ENCODE results near the gene PRSS57. TPM values are rescaled to one million over a fixed set of nuclear protein-coding genes. Genes with fewer than 3 reads are reported as not detected.
A peak's percentile ranks its signal among the peaks of the same experiment; 100 is the strongest.

The PRSS57 gene
- total and polyA plus RNA-seq, 2 donors from 2014 or later: not detected

DNA sequence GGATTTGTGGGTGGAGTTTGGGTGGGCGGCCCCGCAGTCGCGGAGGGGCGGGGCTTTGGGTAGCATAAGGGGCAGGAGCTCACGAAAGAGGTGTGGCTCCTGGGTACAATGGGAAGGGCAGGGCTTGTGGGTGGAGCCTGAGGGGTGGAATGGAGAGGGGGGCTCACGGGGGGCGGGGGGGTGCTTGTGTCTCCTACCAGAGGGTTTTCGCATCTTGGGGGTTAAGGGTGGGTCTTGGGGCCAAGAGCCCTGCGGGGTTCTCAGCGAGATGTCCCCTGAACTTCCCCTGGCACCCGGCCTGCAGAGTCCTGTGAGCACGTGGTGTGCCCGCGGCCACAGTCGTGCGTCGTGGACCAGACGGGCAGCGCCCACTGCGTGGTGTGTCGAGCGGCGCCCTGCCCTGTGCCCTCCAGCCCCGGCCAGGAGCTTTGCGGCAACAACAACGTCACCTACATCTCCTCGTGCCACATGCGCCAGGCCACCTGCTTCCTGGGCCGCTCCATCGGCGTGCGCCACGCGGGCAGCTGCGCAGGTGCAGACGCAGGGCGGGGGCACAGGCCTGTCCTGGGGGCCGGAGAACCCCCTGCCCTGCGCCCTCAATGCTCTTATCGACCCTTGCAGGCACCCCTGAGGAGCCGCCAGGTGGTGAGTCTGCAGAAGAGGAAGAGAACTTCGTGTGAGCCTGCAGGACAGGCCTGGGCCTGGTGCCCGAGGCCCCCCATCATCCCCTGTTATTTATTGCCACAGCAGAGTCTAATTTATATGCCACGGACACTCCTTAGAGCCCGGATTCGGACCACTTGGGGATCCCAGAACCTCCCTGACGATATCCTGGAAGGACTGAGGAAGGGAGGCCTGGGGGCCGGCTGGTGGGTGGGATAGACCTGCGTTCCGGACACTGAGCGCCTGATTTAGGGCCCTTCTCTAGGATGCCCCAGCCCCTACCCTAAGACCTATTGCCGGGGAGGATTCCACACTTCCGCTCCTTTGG, 13.9 kb downstream of the PRSS57 start:
- TF ChIP-seq, protein P1, sequence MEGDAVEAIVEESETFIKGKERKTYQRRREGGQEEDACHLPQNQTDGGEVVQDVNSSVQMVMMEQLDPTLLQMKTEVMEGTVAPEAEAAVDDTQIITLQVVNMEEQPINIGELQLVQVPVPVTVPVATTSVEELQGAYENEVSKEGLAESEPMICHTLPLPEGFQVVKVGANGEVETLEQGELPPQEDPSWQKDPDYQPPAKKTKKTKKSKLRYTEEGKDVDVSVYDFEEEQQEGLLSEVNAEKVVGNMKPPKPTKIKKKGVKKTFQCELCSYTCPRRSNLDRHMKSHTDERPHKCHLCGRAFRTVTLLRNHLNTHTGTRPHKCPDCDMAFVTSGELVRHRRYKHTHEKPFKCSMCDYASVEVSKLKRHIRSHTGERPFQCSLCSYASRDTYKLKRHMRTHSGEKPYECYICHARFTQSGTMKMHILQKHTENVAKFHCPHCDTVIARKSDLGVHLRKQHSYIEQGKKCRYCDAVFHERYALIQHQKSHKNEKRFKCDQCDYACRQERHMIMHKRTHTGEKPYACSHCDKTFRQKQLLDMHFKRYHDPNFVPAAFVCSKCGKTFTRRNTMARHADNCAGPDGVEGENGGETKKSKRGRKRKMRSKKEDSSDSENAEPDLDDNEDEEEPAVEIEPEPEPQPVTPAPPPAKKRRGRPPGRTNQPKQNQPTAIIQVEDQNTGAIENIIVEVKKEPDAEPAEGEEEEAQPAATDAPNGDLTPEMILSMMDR (IDR thresholded peaks at IDR 0.05; ENCODE audit: borderline replicate concordance, extremely low read depth, insufficient read depth): no peak
- no peaks in the 10 kb centered on the region for H3K9me3 ChIP-seq (ENCODE audit: control insufficient read depth in 2 of 3, insufficient read depth in 1 of 3, low read length in 3 of 3)
- peak in 2 of 5 donors; percentile 72 to 90 for DNase-seq
- H3K4me3 ChIP-seq (ENCODE audit: low read length in 3 of 3): peak overlapping the region in 2 of 3 donors; percentile 65 to 73
- no peaks in the 10 kb centered on the region for H3K27me3 ChIP-seq (ENCODE audit: control insufficient read depth, insufficient read depth, low read length)
- no peak for FAIRE-seq
- H3K27ac ChIP-seq (ENCODE audit: low read depth in 2 of 2, low read length in 2 of 2): peak overlapping the region; percentile 86 to 87
- H3K4me1 ChIP-seq (ENCODE audit: control insufficient read depth in 2 of 3, insufficient read depth in 2 of 3, low read depth in 1 of 3, low read length in 3 of 3): peaks cover 0 to 13% (median 0%) of the 10 kb centered on the region in 3 donors
- intact Hi-C loops (cut with DNase I): no loop called here
- H3K36me3 ChIP-seq (ENCODE audit: control insufficient read depth in 2 of 3, insufficient read depth in 3 of 3, low read length in 3 of 3): no peaks in the 10 kb centered on the region
- H3K9ac ChIP-seq (ENCODE audit: low read length in 3 of 3): no peak overlapping the region

- FAIRE-seq: no peak
These were observed 14.8 kb downstream of the PRSS57 start for GRCh38 chr19:680287-681028.

DNA sequence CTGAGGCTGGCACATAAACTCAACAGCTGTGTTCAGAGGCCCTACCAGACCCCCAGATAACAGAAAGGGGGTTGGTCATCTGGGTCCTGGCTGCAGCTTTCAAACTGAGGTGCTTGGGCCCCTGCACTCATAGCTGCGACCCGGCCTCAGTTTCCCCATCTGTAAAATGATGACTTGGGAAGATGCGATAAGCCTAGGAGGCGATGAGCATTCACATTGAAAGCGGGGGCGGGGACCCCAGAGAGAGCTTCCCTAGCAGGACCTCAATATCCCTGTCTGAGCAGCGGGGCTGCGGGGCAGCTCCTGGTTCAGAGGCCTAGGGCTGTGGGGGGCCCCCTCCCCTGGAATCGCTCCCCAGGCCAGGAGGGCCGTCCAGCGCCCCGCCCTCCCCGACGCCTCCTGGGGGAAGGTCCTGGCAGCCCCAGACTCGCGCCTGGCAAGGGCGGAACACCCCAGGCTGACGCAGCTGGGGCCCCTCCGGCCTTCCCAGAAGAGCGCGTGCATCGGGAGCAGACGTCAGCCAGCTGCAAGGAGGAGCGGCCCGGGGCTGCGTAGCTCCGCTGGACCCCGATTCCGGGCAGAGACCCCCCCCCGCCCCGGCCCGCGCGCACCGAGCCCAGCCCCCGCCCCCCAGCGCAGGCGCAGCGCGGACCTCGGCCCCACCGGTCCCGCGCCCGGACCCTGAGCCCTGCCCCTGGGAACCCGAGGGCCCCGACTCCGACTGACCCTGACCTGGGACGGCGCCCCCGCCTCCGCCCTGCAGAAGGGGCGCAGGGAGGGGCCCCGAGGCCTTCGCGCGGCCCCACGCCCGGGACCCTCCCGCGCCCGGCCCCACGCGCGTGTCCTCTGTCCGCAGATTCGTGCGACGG, 15.6 kb downstream of the PRSS57 start:
- DNase-seq: peak; percentile 64 to 93 (median 88)
- no peak for FAIRE-seq
- Histone ChIP-seq H3K27me3 (ENCODE audit: control insufficient read depth, insufficient read depth, low read length) (no peaks in the 10 kb centered on the region), H3K27ac (ENCODE audit: low read depth in 2 of 2, low read length in 2 of 2) (peak overlapping the region; percentile 85 to 86), H3K4me1 (ENCODE audit: control insufficient read depth in 2 of 3, insufficient read depth in 2 of 3, low read depth in 1 of 3, low read length in 3 of 3) (peaks cover 0 to 19% (median 0%) of the 10 kb centered on the region in 3 donors), H3K36me3 (ENCODE audit: control insufficient read depth in 2 of 3, insufficient read depth in 3 of 3, low read length in 3 of 3) (no peaks in the 10 kb centered on the region), H3K9me3 (ENCODE audit: control insufficient read depth in 2 of 3, insufficient read depth in 1 of 3, low read length in 3 of 3) (no peaks in the 10 kb centered on the region), H3K4me3 (ENCODE audit: low read length in 3 of 3) (peak overlapping the region in 2 of 3 donors; percentile 24 to 61), H3K9ac (ENCODE audit: low read length in 3 of 3) (peak overlapping the region in 1 of 3 donors; percentile 55)
- intact Hi-C loops (cut with DNase I): no loop called here
- TF ChIP-seq, protein P1 (IDR thresholded peaks at IDR 0.05; ENCODE audit: borderline replicate concordance, extremely low read depth, insufficient read depth): no peak

More at GRCh38 chr19:680287-681028, 14.8 kb downstream of the PRSS57 start:
- Histone ChIP-seq H3K36me3 (ENCODE audit: control insufficient read depth in 2 of 3, insufficient read depth in 3 of 3, low read length in 3 of 3) (no peaks in the 10 kb centered on the region), H3K27me3 (ENCODE audit: control insufficient read depth, insufficient read depth, low read length) (no peaks in the 10 kb centered on the region), H3K9ac (ENCODE audit: low read length in 3 of 3) (peak overlapping the region in 1 of 3 donors; percentile 55), H3K4me3 (ENCODE audit: low read length in 3 of 3) (peak overlapping the region; percentile 65 to 75 (median 73)), H3K27ac (ENCODE audit: low read depth in 2 of 2, low read length in 2 of 2) (peak overlapping the region; percentile 86 to 87), H3K4me1 (ENCODE audit: control insufficient read depth in 2 of 3, insufficient read depth in 2 of 3, low read depth in 1 of 3, low read length in 3 of 3) (peaks cover 0 to 17% (median 0%) of the 10 kb centered on the region in 3 donors), H3K9me3 (ENCODE audit: control insufficient read depth in 2 of 3, insufficient read depth in 1 of 3, low read length in 3 of 3) (no peaks in the 10 kb centered on the region)
- peak; percentile 98 to 100 (median 100) for DNase-seq
- intact Hi-C loops (cut with DNase I): no loop called here
- TF ChIP-seq, protein P1 (IDR thresholded peaks at IDR 0.05; ENCODE audit: borderline replicate concordance, extremely low read depth, insufficient read depth): peak; percentile 55

Data from kidney (tissue), 14 donors.